ENCODE data around the gene CST7.
"Not testable (repeated sequence)": the region's sequence is repeated elsewhere in the genome, so short reads cannot be mapped to it uniquely, and the experiment has no call there.

Gene CST7

GRCh38 chr20:24943196-24943595, 5.9 kb upstream of the CST7 start:
- no peaks in the 10 kb centered on the region for H3K36me3 ChIP-seq (ENCODE audit: control insufficient read depth in 1 of 2, insufficient read depth in 2 of 2, low read depth in 1 of 2, low read length in 2 of 2)
- no peak overlapping the region for H3K9ac ChIP-seq (ENCODE audit: low read length)
- no peak overlapping the region for H2BK5ac ChIP-seq (ENCODE audit: low read depth, low read length, poor library complexity, severe bottlenecking)
- no peak overlapping the region for H3K4me2 ChIP-seq (ENCODE audit: low read length, poor library complexity, severe bottlenecking)
- H3K9me3 ChIP-seq (ENCODE audit: control insufficient read depth, low read length) = peaks cover 10% of the 10 kb centered on the region
- no peak overlapping the region for H3K14ac ChIP-seq (ENCODE audit: low read length in 2 of 2)
- no peak overlapping the region for H2BK12ac ChIP-seq (ENCODE audit: low read length in 2 of 2)
- no peak overlapping the region for H2AK5ac ChIP-seq (ENCODE audit: low read length, severe bottlenecking)
- H3K27me3 ChIP-seq (ENCODE audit: control insufficient read depth in 1 of 2, insufficient read depth in 1 of 2, low read length in 2 of 2) = peaks cover 0 to 8% of the 10 kb centered on the region in 2 experiments
- WGBS = 100% methylated on average over 2 of the region's 4 CpGs
- H2AFZ ChIP-seq (ENCODE audit: low read depth, low read length) = no peak overlapping the region
- no peak overlapping the region for H4K8ac ChIP-seq (ENCODE audit: low read length)
- no peak for DNase-seq
- H3K18ac ChIP-seq (ENCODE audit: low read depth in 1 of 2, low read length in 2 of 2) = no peak overlapping the region
- H3K79me1 ChIP-seq (replicated peaks; ENCODE audit: low read length, poor library complexity, severe bottlenecking) = no peaks in the 10 kb centered on the region
- H3K4ac ChIP-seq (ENCODE audit: low read depth in 1 of 2, low read length in 2 of 2) = no peak overlapping the region
- H2BK15ac ChIP-seq (ENCODE audit: low read depth, poor library complexity, severe bottlenecking) = no peak overlapping the region
- no peak overlapping the region for H2BK120ac ChIP-seq (ENCODE audit: low read depth, low read length)
- no peak overlapping the region for H3K23ac ChIP-seq (ENCODE audit: low read length in 2 of 2)
- no peak overlapping the region for H3K27ac ChIP-seq (ENCODE audit: low read length, poor library complexity, severe bottlenecking)
- no peak overlapping the region for H3K4me3 ChIP-seq (ENCODE audit: insufficient read depth in 1 of 2, low read depth in 1 of 2, low read length in 2 of 2)
- no peaks in the 10 kb centered on the region for H3K4me1 ChIP-seq (ENCODE audit: control insufficient read depth, insufficient read depth, low read depth, low read length)
- no peak overlapping the region for H4K91ac ChIP-seq (ENCODE audit: low read length)

GRCh38 chr20:24943731-24944130, 5.3 kb upstream of the CST7 start:
- no peak overlapping the region for H3K27ac ChIP-seq (ENCODE audit: low read length, poor library complexity, severe bottlenecking)
- H3K9me3 ChIP-seq (ENCODE audit: control insufficient read depth, low read length) = peaks cover 10% of the 10 kb centered on the region
- WGBS = 22% methylated on average over 2 of the region's 3 CpGs

DNA sequence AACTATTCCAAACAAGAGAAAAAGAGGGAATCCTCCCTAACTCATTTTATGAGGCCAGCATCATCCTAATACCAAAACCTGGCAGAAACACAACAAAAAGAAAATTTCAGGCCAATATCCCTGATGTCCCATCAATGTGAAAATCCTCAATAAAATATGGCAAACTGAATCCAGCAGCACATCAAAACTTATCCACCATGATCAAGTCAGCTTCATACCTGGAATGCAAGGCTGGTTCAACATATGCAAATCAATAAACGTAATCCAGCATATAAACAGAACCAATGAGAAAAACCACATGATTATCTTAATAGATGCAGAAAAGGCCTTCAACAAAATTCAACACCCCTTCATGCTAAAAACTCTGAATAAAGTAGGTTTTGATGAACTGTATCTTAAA, 2.7 kb upstream of the CST7 start:
- H3K14ac ChIP-seq (ENCODE audit: low read length in 2 of 2); H2BK5ac ChIP-seq (ENCODE audit: low read depth, low read length, poor library complexity, severe bottlenecking); H3K79me1 ChIP-seq (replicated peaks; ENCODE audit: low read length, poor library complexity, severe bottlenecking); H2BK120ac ChIP-seq (ENCODE audit: low read depth, low read length); H3K4me1 ChIP-seq (ENCODE audit: control insufficient read depth, insufficient read depth, low read depth, low read length); H3K18ac ChIP-seq (ENCODE audit: low read depth in 1 of 2, low read length in 2 of 2); H4K91ac ChIP-seq (ENCODE audit: low read length); H3K4ac ChIP-seq (ENCODE audit: low read depth in 1 of 2, low read length in 2 of 2); H2BK15ac ChIP-seq (ENCODE audit: low read depth, poor library complexity, severe bottlenecking); DNase-seq; H3K23ac ChIP-seq (ENCODE audit: low read length in 2 of 2); H2AK5ac ChIP-seq (ENCODE audit: low read length, severe bottlenecking); H3K36me3 ChIP-seq (ENCODE audit: control insufficient read depth in 1 of 2, insufficient read depth in 2 of 2, low read depth in 1 of 2, low read length in 2 of 2); H2BK12ac ChIP-seq (ENCODE audit: low read length in 2 of 2); H3K4me3 ChIP-seq (ENCODE audit: insufficient read depth in 1 of 2, low read depth in 1 of 2, low read length in 2 of 2); H4K8ac ChIP-seq (ENCODE audit: low read length); H3K9ac ChIP-seq (ENCODE audit: low read length); H2AFZ ChIP-seq (ENCODE audit: low read depth, low read length); H3K4me2 ChIP-seq (ENCODE audit: low read length, poor library complexity, severe bottlenecking); H3K27ac ChIP-seq (ENCODE audit: low read length, poor library complexity, severe bottlenecking); H3K9me3 ChIP-seq (ENCODE audit: control insufficient read depth, low read length): not testable (repeated sequence)
- peaks cover 11 to 23% of the 10 kb centered on the region in 2 experiments for H3K27me3 ChIP-seq (ENCODE audit: control insufficient read depth in 1 of 2, insufficient read depth in 1 of 2, low read length in 2 of 2)
- 33% methylated on average over 1 of the region's 1 CpG for WGBS

More at GRCh38 chr20:24943731-24944130, 5.3 kb upstream of the CST7 start:
- Histone ChIP-seq H2BK12ac (ENCODE audit: low read length in 2 of 2) (no peak overlapping the region), H2AFZ (ENCODE audit: low read depth, low read length) (no peak overlapping the region), H3K4me2 (ENCODE audit: low read length, poor library complexity, severe bottlenecking) (no peak overlapping the region), H4K8ac (ENCODE audit: low read length) (no peak overlapping the region), H3K23ac (ENCODE audit: low read length in 2 of 2) (no peak overlapping the region), H3K27me3 (ENCODE audit: control insufficient read depth in 1 of 2, insufficient read depth in 1 of 2, low read length in 2 of 2) (peaks cover 0 to 8% of the 10 kb centered on the region in 2 experiments), H3K14ac (ENCODE audit: low read length in 2 of 2) (no peak overlapping the region), H3K79me1 (replicated peaks; ENCODE audit: low read length, poor library complexity, severe bottlenecking) (no peaks in the 10 kb centered on the region), H3K4me1 (ENCODE audit: control insufficient read depth, insufficient read depth, low read depth, low read length) (no peaks in the 10 kb centered on the region), H2BK5ac (ENCODE audit: low read depth, low read length, poor library complexity, severe bottlenecking) (no peak overlapping the region), H2AK5ac (ENCODE audit: low read length, severe bottlenecking) (no peak overlapping the region), H3K4ac (ENCODE audit: low read depth in 1 of 2, low read length in 2 of 2) (no peak overlapping the region), H3K36me3 (ENCODE audit: control insufficient read depth in 1 of 2, insufficient read depth in 2 of 2, low read depth in 1 of 2, low read length in 2 of 2) (no peaks in the 10 kb centered on the region), H3K18ac (ENCODE audit: low read depth in 1 of 2, low read length in 2 of 2) (no peak overlapping the region), H2BK120ac (ENCODE audit: low read depth, low read length) (no peak overlapping the region), H4K91ac (ENCODE audit: low read length) (no peak overlapping the region), H2BK15ac (ENCODE audit: low read depth, poor library complexity, severe bottlenecking) (no peak overlapping the region), H3K4me3 (ENCODE audit: insufficient read depth in 1 of 2, low read depth in 1 of 2, low read length in 2 of 2) (no peak overlapping the region), H3K9ac (ENCODE audit: low read length) (no peak overlapping the region)
- DNase-seq = no peak

- not testable (repeated sequence) for H2BK5ac ChIP-seq (ENCODE audit: low read depth, low read length, poor library complexity, severe bottlenecking); H3K14ac ChIP-seq (ENCODE audit: low read length in 2 of 2); H2BK120ac ChIP-seq (ENCODE audit: low read depth, low read length); H2BK15ac ChIP-seq (ENCODE audit: low read depth, poor library complexity, severe bottlenecking); H3K79me1 ChIP-seq (replicated peaks; ENCODE audit: low read length, poor library complexity, severe bottlenecking); H3K18ac ChIP-seq (ENCODE audit: low read depth in 1 of 2, low read length in 2 of 2); H3K4ac ChIP-seq (ENCODE audit: low read depth in 1 of 2, low read length in 2 of 2); H4K8ac ChIP-seq (ENCODE audit: low read length); H4K91ac ChIP-seq (ENCODE audit: low read length); H3K4me2 ChIP-seq (ENCODE audit: low read length, poor library complexity, severe bottlenecking); H3K4me1 ChIP-seq (ENCODE audit: control insufficient read depth, insufficient read depth, low read depth, low read length); H2AK5ac ChIP-seq (ENCODE audit: low read length, severe bottlenecking); H3K9me3 ChIP-seq (ENCODE audit: control insufficient read depth, low read length); H3K27ac ChIP-seq (ENCODE audit: low read length, poor library complexity, severe bottlenecking); H2AFZ ChIP-seq (ENCODE audit: low read depth, low read length); H3K4me3 ChIP-seq (ENCODE audit: insufficient read depth in 1 of 2, low read depth in 1 of 2, low read length in 2 of 2); H3K9ac ChIP-seq (ENCODE audit: low read length); H3K23ac ChIP-seq (ENCODE audit: low read length in 2 of 2); H2BK12ac ChIP-seq (ENCODE audit: low read length in 2 of 2); H3K36me3 ChIP-seq (ENCODE audit: control insufficient read depth in 1 of 2, insufficient read depth in 2 of 2, low read depth in 1 of 2, low read length in 2 of 2); DNase-seq
- WGBS = 67% methylated on average over 1 of the region's 4 CpGs
- peaks cover 18 to 23% of the 10 kb centered on the region in 2 experiments for H3K27me3 ChIP-seq (ENCODE audit: control insufficient read depth in 1 of 2, insufficient read depth in 1 of 2, low read length in 2 of 2)
Observed at GRCh38 chr20:24948396-24948938, 602 bp upstream of the CST7 start.

Measured in mesenchymal stem cell (in vitro differentiated cells and primary cell).